Stimulated activated CD8-positive, alpha-beta memory T cell treated with anti-CD3 and anti-CD28 coated beads, Interleukin-4, amount 100 ng/mL, for 4 hours (primary cell): ENCODE results near the gene DENND2C.

Experiments
- DNase-seq, 2 donors: peaks; one replicate each; pipeline ENCODE4 v3.0.0-alpha.2; 2020; ENCODE audit warnings: low read depth in 2 of 2, low spot score in 1 of 2

DENND2C gene

DNA sequence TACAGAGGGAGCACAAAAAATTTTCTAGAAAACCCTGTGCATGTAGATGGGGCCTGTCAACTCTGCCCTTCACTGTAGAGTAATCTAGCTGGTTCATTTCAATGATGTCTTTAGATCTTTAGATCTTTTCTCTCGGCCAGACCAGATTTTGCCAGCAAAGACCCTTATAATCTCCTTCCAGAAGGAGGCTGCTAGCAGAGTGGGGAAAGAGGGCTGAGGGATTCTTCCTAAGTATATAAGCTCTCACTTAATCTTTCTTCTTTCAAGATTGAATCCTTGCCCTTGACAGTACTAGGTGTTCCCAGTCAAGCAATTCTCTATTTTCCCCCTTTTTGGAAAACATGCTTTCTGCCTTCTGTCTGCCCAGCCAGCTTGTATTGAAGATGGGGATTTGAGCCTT, 122.8 kb downstream of the DENND2C start:
- DNase-seq: no peak

DNA sequence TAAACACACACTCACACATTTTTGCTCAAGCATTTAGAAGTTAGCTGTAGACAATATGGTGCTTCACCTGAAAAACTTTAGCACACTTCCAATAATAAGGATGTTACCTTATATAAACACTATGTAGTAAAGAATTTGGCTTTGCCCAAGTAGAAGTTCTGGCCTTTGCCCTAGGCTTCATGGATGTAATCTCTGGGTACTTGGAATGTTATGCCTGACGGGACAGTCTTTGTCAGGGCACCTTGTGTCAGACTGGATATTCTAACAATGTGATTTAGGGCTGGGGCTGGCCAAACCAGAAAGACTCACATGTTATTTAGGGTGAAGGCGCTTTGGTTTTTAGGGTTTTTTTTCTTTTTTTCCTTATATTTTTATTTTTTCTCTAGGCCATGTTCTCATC, 124.1 kb downstream of the DENND2C start:
- no peak for DNase-seq

GRCh38 chr1:114545315-114545714, 124.5 kb downstream of the DENND2C start:
- no peak for DNase-seq

- no peak for DNase-seq
Observed at GRCh38 chr1:114540821-114541220, 129.0 kb downstream of the DENND2C start.

GRCh38 chr1:114540272-114540671, 129.6 kb downstream of the DENND2C start:
- DNase-seq: no peak

DNA sequence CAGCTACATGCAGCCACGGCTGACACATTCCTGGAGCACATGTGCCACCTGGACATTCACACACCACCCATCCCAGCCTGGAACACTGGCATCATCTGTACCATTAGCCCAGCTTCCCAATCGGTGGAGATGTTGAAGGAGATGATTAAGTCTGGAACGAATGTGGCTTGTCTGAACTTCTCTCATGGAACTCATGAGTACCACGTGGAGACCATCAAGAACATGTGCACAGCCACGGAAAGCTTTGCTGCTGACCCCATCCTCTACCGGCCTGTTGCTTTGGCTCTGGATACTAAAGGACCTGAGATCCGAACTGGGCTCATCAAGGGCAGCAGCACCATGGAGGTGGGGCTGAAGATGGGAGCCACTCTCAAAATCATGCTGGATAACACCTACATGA, 133.8 kb downstream of the DENND2C start:
- no peak for DNase-seq

DNA sequence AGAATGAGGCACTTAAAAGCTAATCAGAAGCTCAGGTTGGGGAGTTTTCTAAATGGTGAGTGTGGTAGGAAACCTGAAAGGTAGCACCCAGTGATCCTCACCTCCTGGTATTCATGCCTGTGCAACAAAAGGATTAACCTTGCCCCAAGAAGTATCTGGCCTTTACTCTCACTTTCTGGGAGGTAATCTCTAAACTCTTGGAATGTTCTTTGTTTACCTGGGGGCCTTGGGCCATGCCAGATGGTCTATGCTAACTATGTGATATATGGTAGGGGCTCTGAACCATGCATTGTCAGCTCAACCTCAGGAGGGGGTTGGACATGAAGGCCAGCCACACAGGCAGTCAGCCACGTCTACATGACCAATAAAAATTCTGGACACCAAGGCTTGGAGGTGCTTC, 134.4 kb downstream of the DENND2C start:
- DNase-seq: no peak
